Retinal pigment epithelial cell (primary cell): ENCODE measurements around the gene CD9.

Experiments used
- DNase-seq: peaks from one replicate; pipeline ENCODE4 v3.0.0-alpha.2; 2010; ENCODE audit warnings: low read depth
- H3K4me3 ChIP-seq: 2 replicates; pipeline ENCODE4 v1.5.1; 2011; ENCODE audit warnings: mild to moderate bottlenecking, low read length, control low read depth, moderate library complexity
- TF ChIP-seq, protein P1 (sequence below): conservative IDR thresholded peaks from 2 replicates; pipeline ENCODE4 v1.5.1; 2011; ENCODE audit warnings: low read depth, low read length, control low read depth, inconsistent platforms

Gene CD9

GRCh38 chr12:6285532-6286306 is 85.5 kb downstream of the CD9 start:
- no peak for DNase-seq
- TF ChIP-seq, protein P1, sequence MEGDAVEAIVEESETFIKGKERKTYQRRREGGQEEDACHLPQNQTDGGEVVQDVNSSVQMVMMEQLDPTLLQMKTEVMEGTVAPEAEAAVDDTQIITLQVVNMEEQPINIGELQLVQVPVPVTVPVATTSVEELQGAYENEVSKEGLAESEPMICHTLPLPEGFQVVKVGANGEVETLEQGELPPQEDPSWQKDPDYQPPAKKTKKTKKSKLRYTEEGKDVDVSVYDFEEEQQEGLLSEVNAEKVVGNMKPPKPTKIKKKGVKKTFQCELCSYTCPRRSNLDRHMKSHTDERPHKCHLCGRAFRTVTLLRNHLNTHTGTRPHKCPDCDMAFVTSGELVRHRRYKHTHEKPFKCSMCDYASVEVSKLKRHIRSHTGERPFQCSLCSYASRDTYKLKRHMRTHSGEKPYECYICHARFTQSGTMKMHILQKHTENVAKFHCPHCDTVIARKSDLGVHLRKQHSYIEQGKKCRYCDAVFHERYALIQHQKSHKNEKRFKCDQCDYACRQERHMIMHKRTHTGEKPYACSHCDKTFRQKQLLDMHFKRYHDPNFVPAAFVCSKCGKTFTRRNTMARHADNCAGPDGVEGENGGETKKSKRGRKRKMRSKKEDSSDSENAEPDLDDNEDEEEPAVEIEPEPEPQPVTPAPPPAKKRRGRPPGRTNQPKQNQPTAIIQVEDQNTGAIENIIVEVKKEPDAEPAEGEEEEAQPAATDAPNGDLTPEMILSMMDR, result no peak
- no peak overlapping the region for H3K4me3 ChIP-seq
